Endothelial cell of umbilical vein (primary cell): ENCODE data around the gene DPEP2. TPM values are rescaled to one million over a fixed set of nuclear protein-coding genes. Genes with fewer than 3 reads are reported as not detected.

Experiments used
- BruUV-seq: library from RNA; stranded (reverse); fragments of 400-500 nt; replicated peaks from 2 replicates; lab custom pipeline; 2021; lab: Mats Ljungman, UMichigan
- CTCF ChIA-PET: fragments of 300-600, 350-600 bp; sonication (Branson Sonifier 250); formaldehyde crosslinking; loops from one replicate; lab custom pipeline; 2021; ENCODE audit warnings: antibody characterized with exemption, inconsistent platforms; lab: Charles Lee
- POLR2A ChIA-PET: fragments of 300-600, 350-600 bp; sonication (Branson Sonifier 250); formaldehyde crosslinking; loops from one replicate; lab custom pipeline; 2021; ENCODE audit warnings: antibody characterized with exemption, inconsistent platforms; lab: Charles Lee
- DNase-seq: peaks from one replicate; pipeline ENCODE4 v3.0.0-alpha.2; 2011; ENCODE audit warnings: low read depth, low spot score
- FAIRE-seq: peaks from 2 replicates; lab custom pipeline; 2011; peaks lifted over from hg19 to GRCh38; lab: Jason Lieb, UNC
- H2AFZ ChIP-seq: 2 replicates; pipeline ENCODE4 v1.6.0; 2012; ENCODE audit warnings: low read depth, low read length, control low read depth, inconsistent platforms
- H3K27ac ChIP-seq: 2 replicates; pipeline ENCODE4 v1.5.1; 2011; ENCODE audit warnings: low read depth, mild to moderate bottlenecking, control low read depth, low read length, moderate library complexity; ENCODE audit not compliant: insufficient read depth
- H3K27me3 ChIP-seq, 2 experiments: 2 replicates each; pipeline versions ENCODE4 v1.6.0 to v1.6.1; 2011; ENCODE audit warnings: low read length in 2 of 2, mixed read lengths in 1 of 2; ENCODE audit not compliant: control insufficient read depth in 2 of 2, insufficient read depth in 2 of 2
- H3K36me3 ChIP-seq, 2 experiments: 2 replicates in 1 of 2; 3 replicates in 1 of 2; pipeline ENCODE4 v1.5.1; 2011; ENCODE audit warnings: low read length in 2 of 2, mild to moderate bottlenecking in 1 of 2, moderate library complexity in 1 of 2; ENCODE audit not compliant: control insufficient read depth in 2 of 2, insufficient read depth in 2 of 2; ENCODE audit errors: extremely low read depth in 1 of 2
- H3K4me1 ChIP-seq: 3 replicates; pipeline ENCODE4 v1.5.1; 2011; ENCODE audit warnings: mild to moderate bottlenecking, low read length; ENCODE audit not compliant: control insufficient read depth, insufficient read depth; ENCODE audit errors: extremely low read depth
- H3K4me2 ChIP-seq: 2 replicates; pipeline ENCODE4 v1.6.1; 2011; ENCODE audit warnings: low read length, control low read depth, mixed read lengths; ENCODE audit not compliant: insufficient read depth
- H3K4me3 ChIP-seq, 3 experiments: fragments of 200-600 bp in 1 of 3; sonication (generic), shearing (Covaris generic) in 1 of 3; replicated peaks in 1 of 3; 2 replicates each; pipeline ENCODE4 v1.5.1; 2011 to 2016; ENCODE audit warnings: control low read depth in 3 of 3, low read length in 3 of 3, mild to moderate bottlenecking in 2 of 3, inconsistent platforms in 1 of 3, low read depth in 1 of 3, moderate library complexity in 1 of 3; ENCODE audit not compliant: insufficient read depth in 1 of 3
- H3K79me2 ChIP-seq: 2 replicates; pipeline ENCODE4 v1.6.0; 2012; ENCODE audit warnings: low read length, inconsistent platforms; ENCODE audit not compliant: control insufficient read depth, insufficient read depth
- H3K9ac ChIP-seq: replicated peaks from 2 replicates; pipeline ENCODE3; 2011; ENCODE audit warnings: low read length, control low read depth; ENCODE audit not compliant: insufficient read depth; ENCODE audit errors: extremely low read depth
- H3K9me1 ChIP-seq: replicated peaks from 3 replicates; pipeline ENCODE4 v1.6.0; 2011; ENCODE audit warnings: mild to moderate bottlenecking, low read length; ENCODE audit not compliant: control insufficient read depth, insufficient read depth; ENCODE audit errors: extremely low read depth
- H3K9me3 ChIP-seq: replicated peaks from 2 replicates; pipeline ENCODE4 v1.5.1; 2012; ENCODE audit warnings: low read length, inconsistent platforms; ENCODE audit not compliant: control insufficient read depth, insufficient read depth
- H4K20me1 ChIP-seq: replicated peaks from 2 replicates; pipeline ENCODE3; 2011; ENCODE audit warnings: mild to moderate bottlenecking, low read length; ENCODE audit not compliant: control insufficient read depth, insufficient read depth; ENCODE audit errors: extremely low read depth
- EZH2 ChIP-seq: IDR thresholded peaks from 2 replicates; pipeline ENCODE4 v1.6.1; 2012; ENCODE audit warnings: borderline replicate concordance, low read depth, mild to moderate bottlenecking, moderate library complexity, low read length, inconsistent platforms; ENCODE audit not compliant: severe bottlenecking
- FOS ChIP-seq: IDR thresholded peaks from 2 replicates; pipeline ENCODE4 v1.6.1; 2011; ENCODE audit warnings: mild to moderate bottlenecking, low read length, moderate library complexity, borderline replicate concordance; ENCODE audit not compliant: insufficient read depth
- GATA2 ChIP-seq: IDR thresholded peaks from 2 replicates; pipeline ENCODE4 v1.7.0; 2011; ENCODE audit warnings: low read depth, mild to moderate bottlenecking, moderate library complexity, mixed read lengths, low read length; ENCODE audit not compliant: insufficient read length, insufficient read depth
- JUN ChIP-seq: IDR thresholded peaks from 2 replicates; pipeline ENCODE4 v1.6.1; 2011; ENCODE audit warnings: borderline replicate concordance, low read depth; ENCODE audit not compliant: insufficient read length, insufficient read depth
- MYC ChIP-seq: IDR thresholded peaks from one replicate; pipeline ENCODE4 v1.6.1; 2011; ENCODE audit warnings: mild to moderate bottlenecking, low read depth, low read length
- POLR2A ChIP-seq: IDR thresholded peaks from 2 replicates; pipeline ENCODE4 v1.6.1; 2012; ENCODE audit warnings: low read depth, mild to moderate bottlenecking, control low read depth, low read length
- POLR2AphosphoS5 ChIP-seq: IDR thresholded peaks from 2 replicates; pipeline ENCODE4 v1.6.1; 2012; ENCODE audit warnings: low read depth, mild to moderate bottlenecking, control low read depth, low read length, moderate library complexity; ENCODE audit not compliant: insufficient read depth
- dilution Hi-C: fragments of 300-500 bp; cut with MboI; formaldehyde crosslinking; loops from one replicate; pipeline ENCODE4 v1.15.0; 2019; ENCODE audit warnings: low sequenced_read_pairs; ENCODE audit not compliant: extremely low pct_ligation_motif_present
- intact Hi-C: fragments of 100-400 bp; cut with micrococcal nuclease; formaldehyde crosslinking; loops from one replicate; pipeline ENCODE4 v1.10.0; 2022
- polyA plus RNA-seq, 4 experiments: library from polyadenylated mRNA; depleted of rRNA in 3 of 4; stranded (reverse) in 3 of 4; unstranded in 1 of 4; fragments of >200 nt; gene quantifications; 2 replicates each; pipeline versions ENCODE4 v1.2.1 to v1.2.3, GENCODE V29; 2011 to 2012; ENCODE audit warnings: missing spikeins in 1 of 4
- total RNA-seq: library from RNA; stranded (reverse); gene quantifications from 2 replicates; pipeline ENCODE4 v1.2.3, GENCODE V29; 2021
- TF ChIP-seq, protein P1 (sequence below), 2 donors: IDR thresholded peaks; 1 replicate in 1 of 2; 2 replicates in 1 of 2; pipeline ENCODE4 v1.5.1; 2011; ENCODE audit warnings: low read length in 2 of 2, mild to moderate bottlenecking in 2 of 2, moderate library complexity in 2 of 2, control low read depth in 1 of 2, inconsistent platforms in 1 of 2, low read depth in 1 of 2; ENCODE audit not compliant: insufficient read depth in 1 of 2; ENCODE audit errors: extremely low read depth in 1 of 2
- TF ChIP-seq, protein P2 (sequence below): IDR thresholded peaks from 2 replicates; pipeline ENCODE4 v1.6.1; 2011; ENCODE audit not compliant: insufficient read depth, insufficient read length

The DPEP2 gene
- total and polyA plus RNA-seq, 2 donors (not counting 3 experiments of a cell fraction or from before 2014, with no cell fraction given) = 0.27 to 1.8 TPM

- H3K36me3 ChIP-seq = no peaks in the 10 kb centered on the region
- H3K9ac ChIP-seq = no peak overlapping the region
- H4K20me1 ChIP-seq = no peaks in the 10 kb centered on the region
- no peak overlapping the region for H3K4me2 ChIP-seq
- ChIA-PET CTCF (interaction anchor here (0.8 to 4.4 kb wide), 8 partner anchors 11 to 40 kb away, joined by 3 to 22 read pairs (median 4); partner anchors contain the start of genes DDX28, DPEP2NB and DUS2), POLR2A (interaction anchor here (0.7 kb wide), 1 partner anchor 10 kb away, joined by 3 read pairs; no protein-coding TSS in a partner anchor)
- no peaks in the 10 kb centered on the region for H3K9me3 ChIP-seq
- no peak overlapping the region for H2AFZ ChIP-seq
- DNase-seq (no peak), FAIRE-seq (no peak)
- H3K4me1 ChIP-seq = peaks cover 7% of the 10 kb centered on the region
- intact Hi-C loops = no loop called here
- H3K79me2 ChIP-seq = no peaks in the 10 kb centered on the region
- dilution Hi-C loops = no loop called here
- H3K27ac ChIP-seq = no peak overlapping the region
- TF ChIP-seq MYC = no peak
- TF ChIP-seq JUN = no peak
- TF ChIP-seq FOS = no peak
- TF ChIP-seq, protein P1, sequence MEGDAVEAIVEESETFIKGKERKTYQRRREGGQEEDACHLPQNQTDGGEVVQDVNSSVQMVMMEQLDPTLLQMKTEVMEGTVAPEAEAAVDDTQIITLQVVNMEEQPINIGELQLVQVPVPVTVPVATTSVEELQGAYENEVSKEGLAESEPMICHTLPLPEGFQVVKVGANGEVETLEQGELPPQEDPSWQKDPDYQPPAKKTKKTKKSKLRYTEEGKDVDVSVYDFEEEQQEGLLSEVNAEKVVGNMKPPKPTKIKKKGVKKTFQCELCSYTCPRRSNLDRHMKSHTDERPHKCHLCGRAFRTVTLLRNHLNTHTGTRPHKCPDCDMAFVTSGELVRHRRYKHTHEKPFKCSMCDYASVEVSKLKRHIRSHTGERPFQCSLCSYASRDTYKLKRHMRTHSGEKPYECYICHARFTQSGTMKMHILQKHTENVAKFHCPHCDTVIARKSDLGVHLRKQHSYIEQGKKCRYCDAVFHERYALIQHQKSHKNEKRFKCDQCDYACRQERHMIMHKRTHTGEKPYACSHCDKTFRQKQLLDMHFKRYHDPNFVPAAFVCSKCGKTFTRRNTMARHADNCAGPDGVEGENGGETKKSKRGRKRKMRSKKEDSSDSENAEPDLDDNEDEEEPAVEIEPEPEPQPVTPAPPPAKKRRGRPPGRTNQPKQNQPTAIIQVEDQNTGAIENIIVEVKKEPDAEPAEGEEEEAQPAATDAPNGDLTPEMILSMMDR (IDR thresholded peaks at IDR 0.05; ENCODE audit: extremely low read depth in 1 of 2, insufficient read depth in 1 of 2, low read depth in 1 of 2, low read length in 2 of 2) = no peak
- TF ChIP-seq EZH2 = no peak
- no peak for TF ChIP-seq GATA2
- no peak for TF ChIP-seq POLR2A
- TF ChIP-seq POLR2AphosphoS5 = no peak
- TF ChIP-seq, protein P2, sequence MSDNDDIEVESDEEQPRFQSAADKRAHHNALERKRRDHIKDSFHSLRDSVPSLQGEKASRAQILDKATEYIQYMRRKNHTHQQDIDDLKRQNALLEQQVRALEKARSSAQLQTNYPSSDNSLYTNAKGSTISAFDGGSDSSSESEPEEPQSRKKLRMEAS = no peak
- no peaks in the 10 kb centered on the region for H3K9me1 ChIP-seq
- BruUV-seq = no TSS peak
- H3K27me3 ChIP-seq = no peaks in the 10 kb centered on the region
- no peak overlapping the region for H3K4me3 ChIP-seq
Measured at GRCh38 chr16:68005211-68005610, 5.9 kb upstream of the DPEP2 start.
